Thyroid gland (tissue), 4 donors: Measurements from ENCODE around the gene KCNG4.

Source experiments
- CTCF ChIP-seq, 6 experiments: fragments of 200-600 bp in 3 of 6; fragments of 450-650 bp in 3 of 6; sonication (generic) in 3 of 6; IDR thresholded peaks; one replicate each; pipeline ENCODE4 v1.5.1; 2016 to 2019; ENCODE audit warnings: antibody characterized with exemption in 6 of 6, mild to moderate bottlenecking in 2 of 6, inconsistent platforms in 1 of 6, moderate library complexity in 1 of 6
- POLR2A ChIP-seq, 2 donors: fragments of 450-650 bp; IDR thresholded peaks; one replicate each; pipeline ENCODE4 v1.6.1; 2017; ENCODE audit warnings: antibody characterized with exemption in 2 of 2, mild to moderate bottlenecking in 2 of 2, moderate library complexity in 1 of 2

GRCh38 chr16:84195201-84196093, 44.4 kb downstream of the KCNG4 start:
- TF ChIP-seq CTCF (IDR thresholded peaks at IDR 0.05) (no peak), POLR2A (IDR thresholded peaks at IDR 0.05) (no peak)
